ENCODE results near the gene PNPLA7.
"Not testable (repeated sequence)": the region's sequence is repeated elsewhere in the genome, so short reads cannot be mapped to it uniquely, and the experiment has no call there.

PNPLA7 gene

DNA sequence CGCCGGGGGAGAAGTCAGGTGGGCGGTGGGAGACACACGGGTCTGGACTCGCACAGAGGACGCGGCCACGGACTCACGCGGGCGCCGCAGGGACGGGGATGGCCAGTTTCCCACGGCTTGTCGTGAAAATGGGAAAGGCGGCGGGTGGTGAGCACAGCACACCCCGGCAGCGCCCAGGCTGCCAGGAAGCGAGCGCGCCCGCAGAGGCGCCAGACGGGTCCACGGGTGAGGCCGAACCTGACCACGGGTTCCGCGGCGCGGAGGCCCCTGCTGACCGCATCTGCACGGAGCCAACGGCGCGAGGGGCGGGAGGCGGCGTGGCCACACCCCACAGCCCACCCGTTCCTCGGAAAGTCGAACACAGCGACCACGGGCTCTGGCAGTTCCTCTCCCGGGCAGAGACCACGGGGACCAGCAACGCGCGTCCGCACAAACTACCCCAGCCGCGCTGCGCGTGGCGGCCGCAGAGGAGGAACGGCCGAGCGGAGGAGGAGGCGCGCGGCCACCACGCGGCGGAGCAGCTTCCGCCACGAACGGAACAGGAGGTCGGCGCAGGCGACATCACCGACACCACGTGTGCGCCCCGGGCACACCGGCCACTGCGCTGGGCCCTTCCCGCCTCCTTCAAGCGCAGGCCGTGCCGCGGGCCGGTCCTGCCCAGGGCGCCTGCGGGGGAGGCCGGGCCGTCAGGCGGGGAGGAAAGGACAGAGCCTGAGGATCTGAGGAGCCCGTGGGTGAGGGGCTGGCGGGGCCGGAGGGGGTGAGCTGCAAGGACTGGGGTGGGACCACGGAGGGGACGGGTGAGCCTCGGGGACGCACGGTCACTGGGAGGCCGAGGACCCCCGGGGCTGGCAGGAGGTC is 132.8 kb downstream of the PNPLA7 start:
- DNase-seq (ENCODE audit: low read depth in 2 of 2): no peak

DNA sequence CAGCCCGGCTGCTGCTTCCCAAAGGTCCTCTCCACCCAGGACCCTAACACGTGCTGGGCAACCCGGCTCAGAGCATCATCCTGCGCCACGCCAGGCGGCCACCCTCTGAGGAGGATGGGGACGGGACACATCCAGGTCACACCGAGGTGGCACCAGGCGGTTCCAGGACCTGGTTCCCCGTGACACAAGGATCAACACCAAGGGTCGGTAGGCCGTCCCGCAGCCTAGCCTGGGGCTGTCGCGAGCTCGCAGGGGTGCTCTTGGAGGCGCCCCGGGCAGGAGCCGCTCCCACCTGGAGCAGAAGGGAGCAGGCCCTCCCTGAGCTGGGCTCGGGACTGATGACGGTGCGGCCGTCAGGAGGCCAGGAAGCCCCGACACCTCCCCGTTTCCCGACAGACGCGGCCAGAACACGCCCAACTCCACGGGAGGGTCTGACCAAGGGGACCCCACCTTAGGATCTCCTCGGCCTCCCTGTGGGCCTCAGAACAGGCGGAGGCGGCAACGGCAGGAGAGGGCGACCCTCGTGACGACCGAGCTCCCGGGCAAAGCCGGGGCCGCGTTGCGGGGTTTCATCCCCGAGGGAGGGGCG is 133.5 kb downstream of the PNPLA7 start:
- no peak for DNase-seq (ENCODE audit: low read depth in 2 of 2)

DNA sequence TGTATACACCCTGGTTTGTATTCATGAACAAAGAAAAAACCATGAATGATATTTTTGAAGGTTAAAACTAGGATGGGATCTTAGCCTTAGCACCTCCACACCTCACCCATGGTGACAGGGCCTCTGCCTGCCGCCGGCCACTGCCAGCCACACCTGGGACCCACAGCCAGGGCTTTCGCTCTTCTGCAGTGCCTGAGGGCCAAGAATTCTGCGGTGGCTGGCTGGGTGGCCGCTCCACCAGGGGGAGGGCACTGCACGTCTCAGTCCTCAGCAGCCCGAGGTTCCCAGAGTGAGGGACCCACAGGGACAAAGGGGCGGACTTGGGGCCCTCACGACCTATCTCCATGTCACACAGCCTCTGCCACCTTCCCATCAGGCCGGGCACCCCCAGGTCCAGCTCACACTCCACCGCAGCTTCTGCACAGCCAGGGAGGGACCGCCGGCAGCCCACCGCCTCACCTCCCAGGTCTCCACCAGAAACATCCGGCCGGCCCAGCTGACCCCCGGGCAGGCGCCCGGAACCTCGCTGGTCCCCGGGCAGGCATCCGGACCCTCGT is 134.1 kb downstream of the PNPLA7 start:
- no peak for DNase-seq (ENCODE audit: low read depth in 2 of 2)

DNA sequence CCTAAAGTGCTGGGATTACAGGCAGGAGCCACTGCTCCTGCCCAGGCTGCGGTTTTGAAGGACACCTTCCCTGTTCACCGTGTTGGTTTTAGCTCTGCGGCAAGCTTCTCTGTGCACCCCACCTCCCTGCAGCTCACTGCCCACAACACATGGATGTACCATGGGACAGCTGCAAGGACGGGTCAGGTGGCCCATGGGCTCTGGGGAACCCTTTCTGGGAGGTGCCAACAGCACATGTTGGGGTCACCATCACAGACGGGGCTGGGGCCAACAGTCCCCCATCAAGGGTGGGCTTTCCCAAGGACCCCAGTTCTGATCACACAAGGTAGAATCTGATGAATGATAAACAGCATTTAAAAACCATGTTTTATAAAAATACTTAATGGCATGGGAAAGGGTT is 134.8 kb downstream of the PNPLA7 start:
- DNase-seq (ENCODE audit: low read depth in 2 of 2): no peak

- DNase-seq (ENCODE audit: low read depth in 2 of 2): no peak
Observed at GRCh38 chr9:137412431-137412830, 137.8 kb downstream of the PNPLA7 start.

DNA sequence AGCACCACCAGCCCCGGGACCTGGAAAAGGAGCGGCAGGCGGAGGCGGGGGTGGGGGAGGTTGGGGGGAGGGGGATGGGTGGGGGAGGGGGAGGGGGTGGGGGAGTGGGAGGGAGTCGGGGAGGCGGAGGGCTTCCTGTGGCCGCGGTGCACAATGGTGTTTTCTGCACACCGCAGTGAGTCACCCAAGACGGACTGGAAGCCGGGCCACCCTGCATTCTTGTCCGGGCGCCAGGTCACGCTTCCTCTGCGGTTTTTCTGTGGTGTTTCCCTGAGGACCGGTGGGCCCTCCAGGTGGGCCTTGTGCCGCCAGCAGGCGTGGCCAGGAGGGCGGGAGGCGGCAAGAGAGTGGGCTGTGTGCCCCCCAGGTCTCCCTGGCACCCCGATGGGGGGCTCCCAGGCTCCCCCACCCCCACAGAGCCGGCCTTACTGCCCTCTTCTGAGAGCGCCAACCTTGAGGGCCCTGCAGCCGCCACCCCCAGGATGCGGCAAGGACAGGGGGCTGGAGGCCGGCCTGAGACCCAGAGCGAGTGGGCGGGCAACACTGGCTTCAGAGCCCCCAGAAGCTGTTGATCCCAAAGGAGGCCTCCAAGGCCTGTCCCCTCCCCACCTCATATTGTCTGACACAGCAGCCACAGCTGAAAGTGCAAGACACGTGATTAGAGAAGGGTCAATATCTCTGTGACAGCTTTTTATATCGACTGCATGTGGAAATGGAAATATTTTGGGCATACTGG is 138.4 kb downstream of the PNPLA7 start:
- peak in 1 of 2 donors; percentile 8 for DNase-seq (ENCODE audit: low read depth in 2 of 2)

- DNase-seq (ENCODE audit: low read depth in 2 of 2): no peak
Observed at GRCh38 chr9:137411260-137411644, 138.9 kb downstream of the PNPLA7 start.

DNA sequence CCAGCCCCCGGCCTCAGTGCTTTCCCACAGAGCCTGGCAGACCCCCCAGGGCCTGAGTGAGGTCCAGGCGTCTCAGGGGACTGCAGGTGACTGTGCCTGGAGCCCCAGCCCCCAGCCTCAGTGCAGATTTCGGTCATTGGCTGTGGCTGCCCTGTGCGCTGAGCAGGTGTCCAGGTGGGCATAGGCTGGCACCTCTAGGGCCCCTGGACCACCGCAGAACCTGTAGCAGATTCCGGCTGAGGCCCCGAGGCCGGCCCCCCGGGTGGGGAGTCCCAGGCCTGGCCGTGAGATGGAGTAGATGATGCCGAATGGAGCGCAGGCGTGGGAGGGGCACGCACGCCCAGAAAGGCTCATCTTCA is 139.3 kb downstream of the PNPLA7 start:
- no peak for DNase-seq (ENCODE audit: low read depth in 2 of 2)

DNA sequence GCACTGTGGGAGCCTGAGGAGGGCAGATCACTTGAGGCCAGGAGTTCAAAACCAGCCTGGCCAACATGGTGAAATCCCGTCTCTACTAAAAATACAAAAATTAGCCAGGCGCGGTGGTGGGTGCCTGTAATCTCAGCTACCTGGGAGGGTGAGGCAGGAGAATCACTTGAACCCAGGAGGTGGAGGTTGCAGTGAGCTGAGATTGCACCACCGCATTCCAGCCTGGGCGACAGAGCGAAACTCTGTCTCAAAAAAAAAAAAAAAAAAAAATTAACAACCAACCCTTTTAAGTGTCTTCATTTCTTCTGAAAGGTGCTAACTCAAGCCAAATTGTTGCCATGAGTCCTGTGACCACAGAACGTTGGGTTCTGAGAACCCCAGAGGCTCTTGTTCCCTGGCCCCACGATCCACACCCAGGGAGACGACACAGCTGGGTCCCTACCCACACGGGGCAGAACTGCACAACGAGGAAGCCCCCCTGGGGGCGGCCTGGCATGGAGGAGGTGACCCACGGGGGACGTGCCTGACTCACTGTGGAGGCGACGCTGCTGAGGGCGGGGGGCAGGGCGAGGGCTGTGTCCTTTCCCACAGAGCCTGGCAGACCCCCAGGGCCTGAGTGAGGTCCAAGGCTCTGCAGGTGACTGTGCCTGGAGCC is 139.8 kb downstream of the PNPLA7 start:
- not testable (repeated sequence) for DNase-seq (ENCODE audit: low read depth in 2 of 2)

All from stimulated activated CD8-positive, alpha-beta memory T cell treated with anti-CD3 and anti-CD28 coated beads, Interleukin-15, amount 100 ng/mL, for 4 hours (primary cell).